Measurements from ENCODE around the gene KCNJ4. TPM values are rescaled to one million over a fixed set of nuclear protein-coding genes. Genes with fewer than 3 reads are reported as not detected.

The KCNJ4 gene
- total and polyA plus RNA-seq, 10 of the 15 experiments (the other 5 are each of a cell fraction or from before 2014, with no cell fraction given): not detected

GRCh38 chr22:38497869-38498268 lies 42.9 kb upstream of the KCNJ4 start:
- POLR2A ChIA-PET: interaction anchor here (1.5 kb wide), 1 partner anchor 13 kb away, joined by 3 read pairs; no protein-coding TSS in a partner anchor
- no peak overlapping the region for H3K4me3 ChIP-seq
- CTCF ChIA-PET: no interaction called here
- RAD21 ChIA-PET (ENCODE audit: unreplicated experiment): no interaction called here
- BruUV-seq (replicated peaks): no TSS peak
- peaks cover 19 to 72% of the 10 kb centered on the region in 2 experiments for H3K36me3 ChIP-seq (ENCODE audit: control insufficient read depth in 2 of 2, insufficient read depth in 2 of 2, low read length in 1 of 2)
- peaks cover 50% of the 10 kb centered on the region for H3K79me2 ChIP-seq (ENCODE audit: control insufficient read depth, insufficient read depth, low read length)
- no peaks in the 10 kb centered on the region for H3K27me3 ChIP-seq (replicated peaks in 1 of 2; ENCODE audit: control insufficient read depth in 2 of 2, insufficient read depth in 2 of 2, low read length in 1 of 2)
- TF ChIP-seq EGR1 (IDR thresholded peaks at IDR 0.05; ENCODE audit: borderline replicate concordance in 1 of 2, low read depth in 2 of 2, low read length in 2 of 2) (no peak), RELA (IDR thresholded peaks at IDR 0.05; ENCODE audit: borderline replicate concordance, partially characterized antibody) (no peak), ZBTB11 (CRISPR knock-in tag; IDR thresholded peaks at IDR 0.05) (no peak), BMI1 (IDR thresholded peaks at IDR 0.05; ENCODE audit: borderline replicate concordance) (no peak), SMARCA5 (IDR thresholded peaks at IDR 0.05) (no peak), FOS (IDR thresholded peaks at IDR 0.05; ENCODE audit: borderline replicate concordance, extremely low read depth, insufficient read length) (no peak)
- in situ Hi-C loops (cut with MboI): no loop called here
- no peak for ATAC-seq
- H3K27ac ChIP-seq (ENCODE audit: control insufficient read depth, insufficient read depth): no peak overlapping the region
- H3K9me3 ChIP-seq (replicated peaks; ENCODE audit: control insufficient read depth, insufficient read depth, low read length): no peaks in the 10 kb centered on the region
- H4K20me1 ChIP-seq (ENCODE audit: control insufficient read depth, insufficient read depth): peaks cover 12% of the 10 kb centered on the region
- SMC1A ChIA-PET (ENCODE audit: uncharacterized antibody, unreplicated experiment): no interaction called here
- no peaks in the 10 kb centered on the region; the same call in 1 of the 2 replicates for H3K4me1 ChIP-seq (ENCODE audit: control insufficient read depth, insufficient read depth, low read length)
- FAIRE-seq: no peak
- no peak for DNase-seq (ENCODE audit: low read depth, low spot score)
- H3K4me2 ChIP-seq (ENCODE audit: control insufficient read depth, insufficient read depth): no peak overlapping the region
- intact Hi-C loops (cut with micrococcal nuclease; ENCODE audit: unreplicated experiment): no loop called here
- 78% methylated on average over 3 of the region's 3 CpGs for WGBS (ENCODE audit: insufficient coverage, insufficient replicate concordance, low lambda C conversion rate, missing lambda C conversion rate)
- no peak overlapping the region for H2AFZ ChIP-seq (ENCODE audit: control insufficient read depth, low read depth, low read length)
- H3K9ac ChIP-seq (ENCODE audit: control insufficient read depth, insufficient read depth, low read length): no peak overlapping the region
